Kidney (tissue), 14 donors: ENCODE measurements around the gene TUBB. TPM values are rescaled to one million over a fixed set of nuclear protein-coding genes. Genes with fewer than 3 reads are reported as not detected.

Experiments
- DNase-seq, 5 donors: peaks; one replicate each; pipeline ENCODE4 v3.0.0-alpha.2; 2013 to 2020
- FAIRE-seq: peaks from 2 replicates; lab custom pipeline; 2012; peaks lifted over from hg19 to GRCh38; lab: Jason Lieb, UNC
- H3K27ac ChIP-seq, 2 donors: one replicate each; pipeline ENCODE4 v1.7.0; 2013; ENCODE audit warnings: low read depth in 2 of 2, low read length in 2 of 2, inconsistent platforms in 1 of 2
- H3K27me3 ChIP-seq: one replicate; pipeline ENCODE4 v1.7.1; 2013; ENCODE audit warnings: low read length, inconsistent platforms; ENCODE audit not compliant: control insufficient read depth, insufficient read depth
- H3K36me3 ChIP-seq, 3 donors: one replicate each; pipeline versions ENCODE4 v1.7.0 to v1.7.1; 2013; ENCODE audit warnings: low read length in 3 of 3, control low read depth in 1 of 3, inconsistent platforms in 1 of 3; ENCODE audit not compliant: insufficient read depth in 3 of 3, control insufficient read depth in 2 of 3
- H3K4me1 ChIP-seq, 3 donors: one replicate each; pipeline versions ENCODE4 v1.7.0 to v1.7.1; 2013; ENCODE audit warnings: low read length in 3 of 3, inconsistent platforms in 1 of 3, low read depth in 1 of 3; ENCODE audit not compliant: control insufficient read depth in 2 of 3, insufficient read depth in 2 of 3
- H3K4me3 ChIP-seq, 3 donors: one replicate each; pipeline versions ENCODE4 v1.7.0 to v1.8.1; 2013; ENCODE audit warnings: low read length in 3 of 3, control low read depth in 1 of 3, inconsistent platforms in 1 of 3
- H3K9ac ChIP-seq, 3 donors: one replicate each; pipeline versions ENCODE4 v1.7.0 to v1.7.1; 2013; ENCODE audit warnings: low read length in 3 of 3, control low read depth in 1 of 3, inconsistent platforms in 1 of 3
- H3K9me3 ChIP-seq, 3 donors: one replicate each; pipeline versions ENCODE4 v1.7.0 to v1.7.1; 2013; ENCODE audit warnings: low read length in 3 of 3, control low read depth in 1 of 3, inconsistent platforms in 1 of 3; ENCODE audit not compliant: control insufficient read depth in 2 of 3, insufficient read depth in 1 of 3
- intact Hi-C: fragments of 100-400 bp; cut with DNase I; formaldehyde crosslinking; loops from one replicate; pipeline ENCODE4 v1.11.1; 2022
- polyA plus RNA-seq: library from polyadenylated mRNA; stranded (reverse); fragments of 350-450 nt; fragmentation: Illumina TruSeq; extraction: RNeasy Lipid Tissue Mini Kit (QIAGEN cat#74804); gene quantifications from one replicate; pipeline ENCODE4 v1.2.3, GENCODE V29; 2014; ENCODE audit warnings: low read depth, low replicate concordance; ENCODE audit not compliant: insufficient read depth
- total RNA-seq: library from RNA; stranded (reverse); fragmentation: NEBNext Ultra II Directional; extraction: Animal tissue kit (Norgen Biotek cat#: 25700); gene quantifications from one replicate; pipeline ENCODE4 v1.2.1, GENCODE V29; 2021
- TF ChIP-seq, protein P1 (sequence below): IDR thresholded peaks from 3 replicates; pipeline ENCODE4 v1.5.1; 2012; ENCODE audit warnings: mild to moderate bottlenecking, moderate library complexity, borderline replicate concordance; ENCODE audit not compliant: insufficient read depth; ENCODE audit errors: extremely low read depth
- donor health status: control.
- donor health status: control.
- donor health status: control.
- donor health status: control.
- donor health status: control.
- donor health status: DM: yes; HTN: yes; CAD: no.
- donor health status: Normal renal cell carcinoma (clear cell type).

The TUBB gene
- total and polyA plus RNA-seq, 2 donors from 2014 or later: 197 to 295 TPM

DNA sequence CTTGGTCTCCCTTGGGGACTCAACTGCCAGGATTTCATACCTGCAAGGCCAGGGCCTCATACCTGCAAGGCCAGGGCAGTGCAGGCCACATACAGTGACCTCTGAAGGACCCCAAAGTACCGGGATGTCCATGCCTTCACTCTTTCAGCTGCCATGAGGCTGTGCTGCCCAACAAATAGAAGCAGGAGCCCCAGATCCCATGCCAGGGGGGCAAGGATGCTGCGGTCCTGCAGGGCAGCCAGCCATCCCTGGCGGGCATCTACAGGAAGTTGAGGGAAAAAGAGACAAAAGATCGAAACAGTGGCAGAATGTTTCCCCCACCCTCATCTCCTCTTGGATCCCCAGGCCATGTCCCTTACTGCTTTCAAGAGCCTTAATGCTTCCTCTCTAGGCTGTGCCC is 30.2 kb upstream of the TUBB start:
- intact Hi-C loops: no loop called here
- Histone ChIP-seq H3K4me3 (peak overlapping the region; percentile 59 to 81 (median 76)), H3K4me1 (peaks cover 3 to 18% (median 18%) of the 10 kb centered on the region in 3 donors), H3K27me3 (no peaks in the 10 kb centered on the region), H3K9me3 (no peaks in the 10 kb centered on the region), H3K27ac (peak overlapping the region; percentile 82 to 86), H3K9ac (peak overlapping the region in 2 of 3 donors; percentile 1 to 67), H3K36me3 (no peaks in the 10 kb centered on the region)
- FAIRE-seq (no peak), DNase-seq (peak in 1 of 5 donors; percentile 73)
- TF ChIP-seq, protein P1, sequence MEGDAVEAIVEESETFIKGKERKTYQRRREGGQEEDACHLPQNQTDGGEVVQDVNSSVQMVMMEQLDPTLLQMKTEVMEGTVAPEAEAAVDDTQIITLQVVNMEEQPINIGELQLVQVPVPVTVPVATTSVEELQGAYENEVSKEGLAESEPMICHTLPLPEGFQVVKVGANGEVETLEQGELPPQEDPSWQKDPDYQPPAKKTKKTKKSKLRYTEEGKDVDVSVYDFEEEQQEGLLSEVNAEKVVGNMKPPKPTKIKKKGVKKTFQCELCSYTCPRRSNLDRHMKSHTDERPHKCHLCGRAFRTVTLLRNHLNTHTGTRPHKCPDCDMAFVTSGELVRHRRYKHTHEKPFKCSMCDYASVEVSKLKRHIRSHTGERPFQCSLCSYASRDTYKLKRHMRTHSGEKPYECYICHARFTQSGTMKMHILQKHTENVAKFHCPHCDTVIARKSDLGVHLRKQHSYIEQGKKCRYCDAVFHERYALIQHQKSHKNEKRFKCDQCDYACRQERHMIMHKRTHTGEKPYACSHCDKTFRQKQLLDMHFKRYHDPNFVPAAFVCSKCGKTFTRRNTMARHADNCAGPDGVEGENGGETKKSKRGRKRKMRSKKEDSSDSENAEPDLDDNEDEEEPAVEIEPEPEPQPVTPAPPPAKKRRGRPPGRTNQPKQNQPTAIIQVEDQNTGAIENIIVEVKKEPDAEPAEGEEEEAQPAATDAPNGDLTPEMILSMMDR: no peak

DNA sequence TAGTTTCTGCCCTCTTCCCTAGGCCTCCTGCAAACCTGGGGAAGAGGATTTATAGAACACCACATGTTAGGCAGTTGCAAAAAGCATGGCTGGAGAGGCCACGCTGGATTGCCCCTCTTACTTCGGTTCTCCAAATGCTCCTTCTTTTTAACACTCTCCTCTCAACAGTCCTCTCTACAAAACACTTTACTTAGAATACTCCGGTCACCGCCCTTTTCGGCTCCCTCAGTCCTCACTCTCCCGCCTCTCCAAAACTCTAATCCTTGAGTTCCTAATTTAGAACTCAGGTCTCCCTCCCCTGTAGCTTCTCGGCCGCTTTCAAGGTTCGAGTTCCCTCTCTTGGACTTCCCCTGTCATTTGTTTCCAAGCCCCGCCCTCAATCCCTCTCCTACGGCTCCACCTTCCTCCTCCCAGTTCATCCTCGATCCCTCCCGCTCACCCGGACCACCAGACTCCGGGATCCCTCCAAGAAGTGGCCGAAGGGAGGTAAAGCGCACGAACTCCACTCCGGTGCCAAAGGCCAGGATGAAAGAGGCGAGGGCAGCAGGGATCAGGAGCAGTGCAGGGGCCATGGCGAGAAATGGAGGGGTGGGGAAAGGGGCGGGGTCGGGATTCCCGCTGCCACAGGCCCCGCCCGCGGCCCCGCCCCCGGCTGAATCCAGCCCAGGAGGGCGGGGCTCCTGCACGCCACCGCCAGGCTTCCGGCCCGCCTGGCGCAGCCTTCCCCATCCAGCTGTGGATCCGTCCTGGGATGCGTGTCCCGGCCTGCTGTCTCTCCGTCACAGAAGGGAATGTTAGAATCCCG is 29.5 kb upstream of the TUBB start, which contains the start of gene NRM:
NRM (minus strand) TSS at position 582 of the 805 bp plus-strand sequence; CDS start at position 572, 10 bp downstream.
- Histone ChIP-seq H3K4me3 (peak within 1 kb of the TSS; percentile 59 to 81 (median 76)), H3K27me3 (no peaks in the 10 kb centered on the region), H3K4me1 (peaks cover 3 to 18% (median 18%) of the 10 kb centered on the region in 3 donors), H3K9ac (peak within 1 kb of the TSS in 2 of 3 donors; percentile 67 to 72), H3K27ac (peak within 1 kb of the TSS; percentile 82 to 86), H3K9me3 (no peaks in the 10 kb centered on the region), H3K36me3 (no peaks in the 10 kb centered on the region)
- intact Hi-C loops: no loop called here
- DNase-seq (peak; percentile 88 to 96 (median 94)), FAIRE-seq (no peak)
- TF ChIP-seq, protein P1: no peak

DNA sequence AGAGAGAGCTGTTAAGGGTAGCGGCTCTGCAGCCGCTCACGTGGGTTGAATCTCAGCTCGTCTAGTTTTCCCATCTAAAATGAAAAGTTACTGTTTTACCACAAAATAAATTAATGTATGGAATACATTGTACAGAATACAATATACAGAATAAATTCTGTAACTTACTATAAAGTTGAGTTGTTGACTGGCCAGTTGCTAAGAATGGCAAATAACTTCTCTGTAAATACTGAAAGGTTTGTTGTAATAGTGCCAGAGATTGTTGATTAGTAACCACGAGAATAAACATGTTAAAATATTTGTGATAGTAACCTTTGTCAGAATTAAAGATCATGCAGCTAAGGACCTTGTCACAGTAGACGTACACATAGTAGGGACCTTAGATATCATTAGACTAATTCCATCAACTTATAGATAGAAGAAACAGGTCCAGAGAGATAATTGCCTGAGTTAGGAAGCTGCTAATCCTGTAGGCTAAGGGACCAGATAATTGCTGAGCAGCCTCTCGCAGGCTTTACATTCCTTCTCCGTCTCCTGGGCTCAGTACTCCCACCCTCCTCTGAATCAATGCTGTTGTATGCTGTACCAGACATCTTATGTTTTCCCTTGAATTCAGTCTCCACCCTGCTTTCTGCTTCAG is 28.8 kb upstream of the TUBB start:
- H3K9me3 ChIP-seq: no peaks in the 10 kb centered on the region
- FAIRE-seq (no peak), DNase-seq (peak in 1 of 5 donors; percentile 45)
- peak overlapping the region; percentile 48 to 81 (median 50) for H3K4me3 ChIP-seq
- TF ChIP-seq, protein P1: no peak
- H3K36me3 ChIP-seq: no peaks in the 10 kb centered on the region
- peak overlapping the region in 2 of 3 donors; percentile 16 to 72 for H3K9ac ChIP-seq
- intact Hi-C loops: no loop called here
- peak overlapping the region in 1 of 2 donors; percentile 58 for H3K27ac ChIP-seq
- H3K4me1 ChIP-seq: peaks cover 3 to 18% (median 15%) of the 10 kb centered on the region in 3 donors
- H3K27me3 ChIP-seq: no peaks in the 10 kb centered on the region
